Measurements from ENCODE around the gene TNS3. TPM values are rescaled to one million over a fixed set of nuclear protein-coding genes. Genes with fewer than 3 reads are reported as not detected.
A peak's percentile ranks its signal among the peaks of the same experiment; 100 is the strongest.

TNS3 gene
- total RNA-seq, 8 experiments from 2014 or later = 2.6 to 49.9 (median 8.7) TPM

- peak; percentile 63 to 91 (median 82) for ATAC-seq (replicated peaks in 6 of 8)
- H3K4me3 ChIP-seq = no peak overlapping the region
- in situ Hi-C loops (cut with MboI; ENCODE audit: low pct_unique_long_range_greater_than_20kb in 2 of 9, low sequenced_read_pairs in 9 of 9, unreplicated experiment in 9 of 9) = no loop called here
- peak overlapping the region in 1 of 2 donors; percentile 7 for H3K27ac ChIP-seq
- 0 to 80% (median 27%) methylated on average over 1 to 7 of the region's 12 CpGs; no CpG with 5 or more reads in 2 of the 10 experiments for WGBS, 10 experiments
- H3K4me1 ChIP-seq (replicated peaks in 1 of 2) = peaks cover 7 to 22% of the 10 kb centered on the region in 2 donors
These were observed 68.1 kb downstream of the TNS3 start for GRCh38 chr7:47513741-47514241.

GRCh38 chr7:47512481-47513176 is 69.3 kb downstream of the TNS3 start:
- Histone ChIP-seq H3K4me3 (no peak overlapping the region), H3K27ac (no peak overlapping the region), H3K4me1 (replicated peaks in 1 of 2) (peaks cover 16 to 28% of the 10 kb centered on the region in 2 donors)
- in situ Hi-C loops (cut with MboI; ENCODE audit: low pct_unique_long_range_greater_than_20kb in 2 of 9, low sequenced_read_pairs in 9 of 9, unreplicated experiment in 9 of 9) = no loop called here
- no peak for ATAC-seq (replicated peaks in 6 of 8)
- WGBS, 10 experiments = 65 to 100% (median 94%) methylated on average over 1 to 5 of the region's 5 CpGs

GRCh38 chr7:47511699-47512370 is 70.1 kb downstream of the TNS3 start:
- Histone ChIP-seq H3K4me3 (no peak overlapping the region), H3K4me1 (replicated peaks in 1 of 2) (peaks cover 22 to 36% of the 10 kb centered on the region in 2 donors), H3K27ac (no peak overlapping the region)
- in situ Hi-C loops (cut with MboI; ENCODE audit: low pct_unique_long_range_greater_than_20kb in 2 of 9, low sequenced_read_pairs in 9 of 9, unreplicated experiment in 9 of 9) = no loop called here
- WGBS, 10 experiments = 80 to 100% (median 91%) methylated on average over 3 to 10 of the region's 16 CpGs; no CpG with 5 or more reads in 4 of the 10 experiments
- peak in 3 of 8 experiments; percentile 10 to 49 (median 28) for ATAC-seq (replicated peaks in 6 of 8)

- H3K4me1 ChIP-seq (replicated peaks in 1 of 2) = peaks cover 30 to 45% of the 10 kb centered on the region in 2 donors
- no peak overlapping the region for H3K4me3 ChIP-seq
- WGBS, 10 experiments = 73 to 100% (median 96%) methylated on average over 1 to 6 of the region's 6 CpGs; no CpG with 5 or more reads in 2 of the 10 experiments
- H3K27ac ChIP-seq = no peak overlapping the region
- in situ Hi-C loops (cut with MboI; ENCODE audit: low pct_unique_long_range_greater_than_20kb in 2 of 9, low sequenced_read_pairs in 9 of 9, unreplicated experiment in 9 of 9) = no loop called here
- ATAC-seq (replicated peaks in 6 of 8) = no peak
These were observed 71.1 kb downstream of the TNS3 start for GRCh38 chr7:47510786-47511185.

- no peak overlapping the region for H3K27ac ChIP-seq
- ATAC-seq (replicated peaks in 6 of 8) = no peak
- in situ Hi-C loops (cut with MboI; ENCODE audit: low pct_unique_long_range_greater_than_20kb in 2 of 9, low sequenced_read_pairs in 9 of 9, unreplicated experiment in 9 of 9) = no loop called here
- peaks cover 36 to 51% of the 10 kb centered on the region in 2 donors for H3K4me1 ChIP-seq (replicated peaks in 1 of 2)
- no peak overlapping the region for H3K4me3 ChIP-seq
- 45 to 100% (median 88%) methylated on average over 1 to 4 of the region's 5 CpGs; no CpG with 5 or more reads in 2 of the 10 experiments for WGBS, 10 experiments
These were observed 71.7 kb downstream of the TNS3 start for GRCh38 chr7:47510192-47510591.

GRCh38 chr7:47509571-47509970 is 72.3 kb downstream of the TNS3 start:
- Histone ChIP-seq H3K4me1 (replicated peaks in 1 of 2) (peaks cover 43 to 57% of the 10 kb centered on the region in 2 donors), H3K27ac (no peak overlapping the region), H3K4me3 (no peak overlapping the region)
- in situ Hi-C loops (cut with MboI; ENCODE audit: low pct_unique_long_range_greater_than_20kb in 2 of 9, low sequenced_read_pairs in 9 of 9, unreplicated experiment in 9 of 9) = no loop called here
- ATAC-seq (replicated peaks in 6 of 8) = no peak
- WGBS, 10 experiments = 67 to 100% (median 100%) methylated on average over 1 to 4 of the region's 7 CpGs; no CpG with 5 or more reads in 1 of the 10 experiments

GRCh38 chr7:47508389-47509380 is 73.2 kb downstream of the TNS3 start:
- in situ Hi-C loops (cut with MboI; ENCODE audit: low pct_unique_long_range_greater_than_20kb in 2 of 9, low sequenced_read_pairs in 9 of 9, unreplicated experiment in 9 of 9) = no loop called here
- ATAC-seq (replicated peaks in 6 of 8) = peak in 5 of 8 experiments; percentile 21 to 77 (median 67)
- Histone ChIP-seq H3K4me1 (replicated peaks in 1 of 2) (peaks cover 43 to 54% of the 10 kb centered on the region in 2 donors), H3K27ac (peak overlapping the region in 1 of 2 donors; percentile 26), H3K4me3 (no peak overlapping the region)
- 74 to 100% (median 90%) methylated on average over 1 to 4 of the region's 11 CpGs; no CpG with 5 or more reads in 3 of the 10 experiments for WGBS, 10 experiments

GRCh38 chr7:47507522-47507921 is 74.4 kb downstream of the TNS3 start:
- Histone ChIP-seq H3K4me1 (replicated peaks in 1 of 2) (peaks cover 40 to 43% of the 10 kb centered on the region in 2 donors), H3K27ac (no peak overlapping the region), H3K4me3 (no peak overlapping the region)
- ATAC-seq (replicated peaks in 6 of 8) = peak in 5 of 8 experiments; percentile 13 to 61 (median 59)
- in situ Hi-C loops (cut with MboI; ENCODE audit: low pct_unique_long_range_greater_than_20kb in 2 of 9, low sequenced_read_pairs in 9 of 9, unreplicated experiment in 9 of 9) = no loop called here
- 41 to 90% (median 61%) methylated on average over 2 to 6 of the region's 9 CpGs; no CpG with 5 or more reads in 2 of the 10 experiments for WGBS, 10 experiments

- in situ Hi-C loops (cut with MboI; ENCODE audit: low pct_unique_long_range_greater_than_20kb in 2 of 9, low sequenced_read_pairs in 9 of 9, unreplicated experiment in 9 of 9) = no loop called here
- peak in 1 of 8 experiments; percentile 23 for ATAC-seq (replicated peaks in 6 of 8)
- Histone ChIP-seq H3K27ac (no peak overlapping the region), H3K4me1 (replicated peaks in 1 of 2) (peaks cover 40 to 44% of the 10 kb centered on the region in 2 donors), H3K4me3 (no peak overlapping the region)
- 52 to 95% (median 85%) methylated on average over 4 to 11 of the region's 14 CpGs; no CpG with 5 or more reads in 2 of the 10 experiments for WGBS, 10 experiments
These were observed 75.2 kb downstream of the TNS3 start for GRCh38 chr7:47506382-47507339.

- Histone ChIP-seq H3K27ac (no peak overlapping the region), H3K4me3 (no peak overlapping the region), H3K4me1 (replicated peaks in 1 of 2) (peaks cover 40 to 49% of the 10 kb centered on the region in 2 donors)
- WGBS, 10 experiments = 53 to 72% (median 61%) methylated on average over 1 to 5 of the region's 12 CpGs; no CpG with 5 or more reads in 6 of the 10 experiments
- peak in 5 of 8 experiments; percentile 14 to 39 (median 22) for ATAC-seq (replicated peaks in 6 of 8)
- in situ Hi-C loops (cut with MboI; ENCODE audit: low pct_unique_long_range_greater_than_20kb in 2 of 9, low sequenced_read_pairs in 9 of 9, unreplicated experiment in 9 of 9) = no loop called here
These were observed 76.5 kb downstream of the TNS3 start for GRCh38 chr7:47505312-47506007.
